ENCODE results near the gene ITLN2. TPM values are rescaled to one million over a fixed set of nuclear protein-coding genes. Genes with fewer than 3 reads are reported as not detected.
A peak's percentile ranks its signal among the peaks of the same experiment; 100 is the strongest.

ITLN2 gene
- not detected in 2 replicates for total RNA-seq

DNA sequence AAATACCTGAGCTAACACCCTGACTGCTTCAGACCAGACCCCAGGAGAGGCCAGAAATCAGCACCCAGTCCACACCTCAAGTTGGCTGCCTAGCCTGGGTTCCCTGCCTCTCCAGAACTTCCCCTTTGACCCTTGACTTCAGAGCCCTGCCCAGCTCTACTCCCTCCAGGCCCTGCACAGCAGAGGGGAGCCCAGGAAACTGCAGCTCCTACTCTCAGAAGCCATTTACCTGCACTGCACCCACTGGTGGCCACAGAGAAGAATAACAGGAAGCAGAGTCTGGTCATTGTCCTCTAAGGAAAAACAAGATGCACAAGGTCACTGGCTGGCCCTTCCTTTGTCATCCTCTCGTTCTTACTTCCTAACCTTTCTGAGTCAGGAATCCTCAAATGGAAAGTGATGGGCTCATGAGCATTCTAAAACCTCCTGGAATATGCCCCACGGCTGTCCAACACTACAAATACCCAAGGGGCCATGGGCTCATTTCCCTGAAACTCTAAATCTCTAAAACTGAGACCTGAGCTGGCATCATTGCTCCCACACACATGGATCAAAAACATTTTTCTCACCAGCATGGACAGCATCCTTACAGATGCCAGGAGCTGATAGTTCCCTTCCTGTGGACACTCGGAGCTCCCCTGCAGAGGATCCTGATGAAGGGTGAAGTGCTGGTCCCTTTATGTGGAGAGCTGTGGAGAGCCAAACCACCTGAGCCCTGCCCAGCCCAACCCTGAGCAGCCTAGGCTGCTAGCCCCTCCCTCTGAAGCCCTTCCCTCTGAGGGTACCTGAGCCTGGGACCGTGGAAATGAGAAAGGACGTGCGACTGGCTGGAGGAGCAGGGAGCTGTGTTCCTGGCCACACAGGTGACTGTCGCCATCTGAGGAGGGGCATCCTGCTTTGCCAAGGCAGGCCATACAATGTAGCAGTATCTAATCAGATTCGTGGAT, at the start of gene ITLN2:
ITLN2 (minus strand) TSS at position 652 of the 947 bp plus-strand sequence; CDS start at position 584, 68 bp downstream.
- DNase-seq (ENCODE audit: low read depth), result peak; percentile 41
- H3K4me3 ChIP-seq (ENCODE audit: low read depth, low read length), result no peak within 1 kb of the TSS
- TF ChIP-seq, protein P1, sequence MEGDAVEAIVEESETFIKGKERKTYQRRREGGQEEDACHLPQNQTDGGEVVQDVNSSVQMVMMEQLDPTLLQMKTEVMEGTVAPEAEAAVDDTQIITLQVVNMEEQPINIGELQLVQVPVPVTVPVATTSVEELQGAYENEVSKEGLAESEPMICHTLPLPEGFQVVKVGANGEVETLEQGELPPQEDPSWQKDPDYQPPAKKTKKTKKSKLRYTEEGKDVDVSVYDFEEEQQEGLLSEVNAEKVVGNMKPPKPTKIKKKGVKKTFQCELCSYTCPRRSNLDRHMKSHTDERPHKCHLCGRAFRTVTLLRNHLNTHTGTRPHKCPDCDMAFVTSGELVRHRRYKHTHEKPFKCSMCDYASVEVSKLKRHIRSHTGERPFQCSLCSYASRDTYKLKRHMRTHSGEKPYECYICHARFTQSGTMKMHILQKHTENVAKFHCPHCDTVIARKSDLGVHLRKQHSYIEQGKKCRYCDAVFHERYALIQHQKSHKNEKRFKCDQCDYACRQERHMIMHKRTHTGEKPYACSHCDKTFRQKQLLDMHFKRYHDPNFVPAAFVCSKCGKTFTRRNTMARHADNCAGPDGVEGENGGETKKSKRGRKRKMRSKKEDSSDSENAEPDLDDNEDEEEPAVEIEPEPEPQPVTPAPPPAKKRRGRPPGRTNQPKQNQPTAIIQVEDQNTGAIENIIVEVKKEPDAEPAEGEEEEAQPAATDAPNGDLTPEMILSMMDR (IDR thresholded peaks at IDR 0.05; ENCODE audit: insufficient read depth, low read depth, low read length), result peak; percentile 82

DNA sequence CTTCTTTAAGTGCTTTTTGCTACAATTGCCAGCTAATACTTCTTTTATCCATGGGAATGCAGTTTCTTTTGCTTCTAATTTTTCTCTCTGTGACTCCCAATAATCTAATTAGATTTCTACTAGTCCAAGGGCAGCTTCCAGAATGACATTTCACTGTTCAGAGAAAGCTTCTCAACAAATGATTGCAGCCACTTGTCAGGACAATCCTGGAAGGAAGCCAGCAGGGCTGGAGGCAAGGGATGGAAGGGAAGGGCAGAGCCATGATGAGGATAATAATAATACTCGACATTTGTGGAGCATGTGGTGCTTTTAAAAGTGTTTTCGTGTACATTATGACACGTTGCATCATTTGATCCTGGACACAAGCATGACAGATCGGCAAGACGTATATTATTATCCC, 46.9 kb upstream of the ITLN2 start:
- TF ChIP-seq, protein P1 (IDR thresholded peaks at IDR 0.05; ENCODE audit: insufficient read depth, low read depth, low read length), result no peak
- H3K4me3 ChIP-seq (ENCODE audit: low read depth, low read length), result no peak overlapping the region
- peak; percentile 10 for DNase-seq (ENCODE audit: low read depth)

DNA sequence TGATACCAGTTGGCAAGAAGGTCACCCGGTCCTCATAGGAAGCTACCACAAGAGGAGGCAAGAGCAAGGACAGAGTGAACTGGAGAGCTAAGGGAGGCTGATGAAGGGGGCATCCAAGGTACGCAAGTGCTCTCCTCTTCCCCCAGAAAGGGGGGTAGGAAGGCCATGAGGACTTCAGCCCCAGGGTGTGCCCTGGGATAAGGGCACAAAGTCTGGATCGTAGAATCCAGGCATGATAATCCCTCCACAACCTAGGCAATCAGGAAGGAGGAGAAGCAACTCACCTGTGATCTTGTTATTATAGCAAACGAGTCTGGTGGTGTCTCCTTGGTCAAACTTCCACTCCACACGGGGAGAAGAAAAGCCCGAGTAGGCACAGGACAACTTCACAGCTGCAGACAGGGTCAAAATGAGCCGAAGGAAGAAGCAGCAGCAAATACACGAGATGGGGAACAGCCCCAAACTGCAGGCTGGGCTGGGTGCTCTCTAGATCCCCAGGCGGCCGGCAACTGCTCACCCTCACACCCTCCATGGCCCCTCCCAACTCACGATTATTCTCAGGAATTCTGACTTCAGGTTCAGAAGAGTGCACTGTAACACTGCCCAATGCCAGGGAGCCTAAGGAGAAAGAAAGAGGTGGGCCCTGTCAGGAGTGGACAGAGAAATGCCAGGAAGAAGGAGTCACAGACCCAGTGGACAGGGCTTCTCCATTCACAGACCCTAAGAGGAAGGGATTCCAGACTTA, 46.3 kb upstream of the ITLN2 start:
- TF ChIP-seq, protein P1 (IDR thresholded peaks at IDR 0.05; ENCODE audit: insufficient read depth, low read depth, low read length), result no peak
- no peak for DNase-seq (ENCODE audit: low read depth)
- H3K4me3 ChIP-seq (ENCODE audit: low read depth, low read length), result no peak overlapping the region

DNA sequence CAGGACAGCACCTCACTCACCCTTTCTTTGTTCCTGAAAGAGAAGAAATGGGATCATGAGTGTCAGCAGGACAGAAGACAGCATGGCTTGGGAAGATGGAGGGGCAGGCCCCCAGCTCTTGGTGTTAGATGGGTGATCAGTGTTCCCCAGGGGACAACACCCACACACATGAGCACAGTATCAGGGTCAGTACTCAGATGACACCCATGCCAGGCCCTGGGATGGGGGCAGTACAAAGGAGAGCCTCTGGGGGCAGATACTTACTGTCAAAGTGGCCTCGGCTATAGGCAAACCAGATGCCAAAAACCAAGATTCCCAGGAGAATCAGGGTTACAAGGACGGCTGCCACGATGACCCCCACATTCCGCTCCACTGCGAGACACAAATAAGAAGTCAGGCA, 44.8 kb upstream of the ITLN2 start:
- TF ChIP-seq, protein P1 (IDR thresholded peaks at IDR 0.05; ENCODE audit: insufficient read depth, low read depth, low read length), result no peak
- DNase-seq (ENCODE audit: low read depth), result no peak
- no peak overlapping the region for H3K4me3 ChIP-seq (ENCODE audit: low read depth, low read length)

DNA sequence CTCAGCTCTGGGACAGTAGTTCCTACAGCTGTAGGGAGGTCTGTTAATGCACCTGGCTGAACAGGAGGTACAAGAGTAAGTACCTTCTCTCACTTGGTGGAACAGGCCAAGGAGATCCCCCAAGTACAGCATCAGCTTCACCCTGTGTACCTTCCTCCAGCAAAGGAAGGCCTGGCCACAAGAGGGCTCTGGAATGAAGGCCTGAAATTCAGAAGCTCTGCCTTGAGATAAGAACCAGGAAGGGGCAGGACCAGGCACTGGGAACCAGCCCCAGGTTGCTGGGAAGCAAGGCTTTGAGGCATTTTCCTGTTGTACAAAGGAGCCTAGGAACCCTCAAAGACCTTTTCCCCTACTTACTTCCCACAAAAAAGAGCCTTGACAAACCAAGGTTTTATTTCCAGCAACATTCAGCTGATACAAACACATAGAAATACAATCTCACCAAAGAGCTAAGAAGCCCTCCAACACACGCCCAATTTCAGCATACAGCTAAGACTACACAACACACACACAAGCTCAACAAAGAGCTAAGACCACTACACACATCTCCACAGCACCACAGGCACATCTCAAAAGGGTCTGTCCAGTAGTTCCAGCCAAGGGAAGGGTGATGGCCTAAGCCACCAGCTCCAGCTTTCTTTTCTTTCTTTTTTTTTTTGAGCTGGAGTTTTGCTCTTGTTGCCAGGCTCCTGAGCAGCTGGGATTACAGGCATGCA, 42.9 kb upstream of the ITLN2 start:
- peak; percentile 82 for DNase-seq (ENCODE audit: low read depth)
- TF ChIP-seq, protein P1 (IDR thresholded peaks at IDR 0.05; ENCODE audit: insufficient read depth, low read depth, low read length), result peak; percentile 93
- no peak overlapping the region for H3K4me3 ChIP-seq (ENCODE audit: low read depth, low read length)

DNA sequence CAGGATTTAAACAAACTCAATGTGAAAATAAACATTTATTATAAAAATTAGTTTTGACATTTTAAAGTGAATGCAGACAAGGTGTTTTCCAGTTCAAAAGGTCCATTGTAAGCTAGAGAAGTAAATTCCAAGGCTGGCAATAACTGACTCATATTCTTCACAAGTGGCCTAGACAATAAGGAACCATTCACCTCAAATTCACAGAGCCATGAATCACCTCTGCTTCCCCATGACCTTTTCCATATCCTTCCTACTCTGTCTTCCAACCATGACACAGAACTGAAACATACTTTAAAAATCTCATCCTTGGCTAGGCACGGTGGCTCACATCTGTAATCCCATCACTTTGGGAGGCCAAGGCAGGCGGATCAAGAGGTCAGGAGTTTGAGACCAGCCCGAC, 41.6 kb upstream of the ITLN2 start:
- no peak for DNase-seq (ENCODE audit: low read depth)
- TF ChIP-seq, protein P1 (IDR thresholded peaks at IDR 0.05; ENCODE audit: insufficient read depth, low read depth, low read length), result no peak
- no peak overlapping the region for H3K4me3 ChIP-seq (ENCODE audit: low read depth, low read length)
